NCI-H146 treated with DMSO at 0.1 percent for 48 hours (cell line): ENCODE data around the gene FRMD1.

Experiments
- DNase-seq: peaks from one replicate; lab custom pipeline; 2025; ENCODE audit not compliant: unreplicated experiment; lab: John Stamatoyannopoulos, UW

Gene FRMD1

DNA sequence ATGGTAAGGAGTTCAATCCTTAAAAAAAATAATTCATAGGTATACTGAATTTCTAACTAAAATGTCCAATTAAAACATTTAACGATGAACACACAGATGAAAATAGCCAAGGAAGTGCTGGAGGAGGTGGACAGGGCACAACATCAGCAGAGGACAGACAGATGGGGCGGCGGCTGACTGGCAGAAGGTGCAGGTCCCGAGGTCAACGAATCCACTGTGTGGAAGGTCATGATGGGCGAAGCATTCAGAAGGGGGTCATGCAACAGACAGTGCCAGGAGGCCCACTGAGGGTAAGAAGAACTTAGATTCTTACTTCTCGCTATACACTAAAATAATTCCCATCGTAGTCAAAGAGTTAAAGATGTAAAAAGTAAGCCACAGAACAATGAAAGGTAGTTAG is 34.2 kb upstream of the FRMD1 start:
- no peak for DNase-seq

- DNase-seq = no peak
Observed at GRCh38 chr6:168111911-168112310, 32.9 kb upstream of the FRMD1 start.

GRCh38 chr6:168110437-168110836 is 31.4 kb upstream of the FRMD1 start:
- no peak for DNase-seq

GRCh38 chr6:168109171-168109570 is 30.2 kb upstream of the FRMD1 start:
- DNase-seq = no peak

- DNase-seq = no peak
Observed at GRCh38 chr6:168107191-168107983, 28.4 kb upstream of the FRMD1 start.

DNA sequence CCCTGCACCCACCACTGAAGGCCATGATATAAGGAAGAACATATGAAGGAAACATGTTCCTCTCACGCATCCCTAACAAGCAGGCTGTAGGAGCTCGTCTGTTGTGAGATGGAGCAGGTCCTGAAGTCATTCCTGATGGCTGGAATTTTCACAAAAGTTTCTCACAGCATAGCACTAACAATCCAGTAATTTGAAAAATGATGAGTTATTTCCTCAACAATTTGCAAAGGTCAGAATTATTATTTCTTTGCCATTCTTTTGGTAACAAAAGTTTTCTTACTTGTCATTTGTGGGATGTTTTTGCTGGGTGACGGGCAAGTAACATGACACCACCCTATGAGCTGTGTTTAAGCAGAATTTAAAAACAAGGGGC is 27.6 kb upstream of the FRMD1 start:
- DNase-seq = no peak

DNA sequence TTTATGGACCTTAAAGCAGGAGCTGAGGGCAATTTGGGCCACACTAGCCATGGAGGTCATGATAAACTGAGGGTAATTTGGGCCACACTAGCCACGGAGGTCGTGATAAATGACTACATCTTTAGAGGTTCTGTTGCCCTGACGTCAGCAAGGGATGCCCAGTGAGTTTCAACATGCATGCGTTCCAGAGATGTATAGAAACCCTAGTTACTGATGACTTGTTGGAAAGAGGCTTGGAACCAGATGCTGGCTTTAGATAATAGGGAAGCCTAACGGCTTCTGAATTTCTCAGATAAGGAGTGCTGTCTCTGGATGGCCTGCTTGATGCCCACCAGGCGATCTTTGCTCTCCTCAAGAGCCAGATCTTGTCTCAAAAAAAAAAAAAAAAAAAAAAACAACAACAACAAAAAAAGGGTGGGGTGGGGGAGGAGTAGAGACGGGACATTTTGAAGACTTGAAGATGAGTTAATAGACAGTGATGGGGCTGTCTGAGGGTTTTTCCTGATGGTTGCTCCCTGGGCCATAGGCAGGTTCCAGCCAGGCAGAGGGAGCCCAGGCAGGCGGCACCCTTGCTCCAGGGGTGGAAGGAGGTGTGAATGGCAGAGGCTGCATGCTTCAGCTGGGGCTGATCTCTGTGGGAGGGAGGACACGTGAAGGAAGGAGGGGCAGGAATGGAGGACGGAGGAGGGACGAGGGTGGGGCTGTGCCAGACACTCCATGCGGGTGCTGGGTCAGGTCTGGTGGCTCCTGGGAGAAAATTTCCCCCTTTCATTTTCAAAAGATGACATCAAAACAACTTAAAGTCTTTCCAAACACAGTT is 27.0 kb upstream of the FRMD1 start:
- DNase-seq = no peak

- no peak for DNase-seq
Observed at GRCh38 chr6:168104636-168105035, 25.6 kb upstream of the FRMD1 start.

- no peak for DNase-seq
Observed at GRCh38 chr6:168103050-168103830, 24.2 kb upstream of the FRMD1 start.

- no peak for DNase-seq
Observed at GRCh38 chr6:168102315-168102985, 23.4 kb upstream of the FRMD1 start.

- DNase-seq = no peak
Observed at GRCh38 chr6:168101590-168102314, 22.7 kb upstream of the FRMD1 start.

GRCh38 chr6:168100803-168101589 is 22.0 kb upstream of the FRMD1 start:
- DNase-seq = no peak

DNA sequence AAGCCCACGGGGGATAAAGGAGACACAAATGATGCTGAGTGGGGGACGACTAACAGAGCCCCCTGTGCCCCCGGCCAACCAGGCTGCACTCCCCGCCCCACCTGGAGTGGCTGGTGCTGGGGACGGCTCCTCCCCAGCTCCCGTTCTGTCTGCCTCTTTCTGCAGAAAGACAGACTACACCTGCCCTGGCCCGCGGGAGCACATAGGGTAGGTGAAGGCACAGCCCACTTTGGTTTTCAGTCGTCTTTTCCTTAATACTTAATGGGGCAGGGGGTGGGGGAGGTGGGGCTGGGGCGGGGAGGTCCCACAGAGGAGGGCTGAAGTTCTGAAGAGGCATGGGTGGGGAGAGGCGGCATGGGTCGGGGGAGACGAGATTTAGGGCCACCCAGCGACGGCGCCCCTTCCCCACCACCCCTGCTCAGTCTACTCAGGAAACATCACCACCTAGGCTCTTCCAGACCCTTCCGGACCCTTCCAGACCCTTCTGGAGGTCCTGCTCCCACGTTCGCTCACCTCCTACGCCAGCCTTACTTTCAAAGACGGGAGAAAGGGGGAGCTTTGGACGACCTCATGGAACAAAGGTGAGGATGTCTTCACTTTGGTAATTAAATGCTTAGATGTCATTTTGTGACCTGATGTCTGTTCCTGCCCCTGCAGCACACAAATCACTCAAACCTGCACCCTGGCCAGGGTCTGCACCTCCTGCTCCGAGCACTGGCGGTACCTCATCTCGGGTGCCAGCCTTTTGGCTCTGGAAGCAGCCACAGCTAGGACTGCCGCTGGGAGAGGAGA is 21.2 kb upstream of the FRMD1 start:
- no peak for DNase-seq

DNA sequence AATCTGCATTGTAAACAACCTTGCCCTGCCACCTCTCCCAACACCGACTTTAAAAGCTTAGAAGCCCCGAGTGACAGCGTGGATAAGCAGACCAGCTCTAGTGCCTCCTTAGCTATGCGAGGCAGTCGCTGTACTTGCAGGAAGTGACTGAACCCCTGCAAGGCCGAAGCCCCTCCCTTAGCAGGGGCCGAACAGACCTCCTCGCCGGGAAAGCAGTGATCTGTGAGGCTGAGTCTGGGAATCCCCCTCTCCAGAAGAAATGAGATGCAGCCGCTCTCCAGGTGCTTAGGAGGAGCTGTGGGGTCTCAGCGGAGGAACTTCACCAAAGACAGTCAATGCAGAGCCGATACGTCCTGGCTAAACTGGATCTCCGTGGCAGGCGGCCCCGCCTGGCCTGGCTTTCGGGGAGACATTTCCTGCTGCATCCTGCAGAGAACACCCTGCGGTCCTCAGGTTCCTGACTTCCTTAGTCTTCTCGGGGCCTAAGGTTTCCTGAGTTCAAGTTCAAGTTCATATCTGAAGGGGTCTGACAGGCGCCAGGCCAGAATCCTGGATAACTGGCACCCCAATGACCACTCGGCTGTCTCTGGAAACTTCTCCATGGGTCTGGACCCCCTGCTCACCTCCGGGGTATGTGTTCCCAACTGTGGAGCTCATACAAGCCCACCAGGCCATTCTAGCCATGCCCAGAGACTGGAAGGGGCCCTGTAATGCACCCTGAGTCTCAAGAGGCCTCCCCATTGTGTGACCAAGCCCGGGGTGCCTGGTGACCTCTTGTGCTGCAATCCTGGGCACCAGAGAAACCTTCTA is 20.4 kb upstream of the FRMD1 start:
- DNase-seq = no peak

- DNase-seq = no peak
Observed at GRCh38 chr6:168098431-168098861, 19.4 kb upstream of the FRMD1 start.

GRCh38 chr6:168097621-168098430 is 18.8 kb upstream of the FRMD1 start:
- DNase-seq = no peak

DNA sequence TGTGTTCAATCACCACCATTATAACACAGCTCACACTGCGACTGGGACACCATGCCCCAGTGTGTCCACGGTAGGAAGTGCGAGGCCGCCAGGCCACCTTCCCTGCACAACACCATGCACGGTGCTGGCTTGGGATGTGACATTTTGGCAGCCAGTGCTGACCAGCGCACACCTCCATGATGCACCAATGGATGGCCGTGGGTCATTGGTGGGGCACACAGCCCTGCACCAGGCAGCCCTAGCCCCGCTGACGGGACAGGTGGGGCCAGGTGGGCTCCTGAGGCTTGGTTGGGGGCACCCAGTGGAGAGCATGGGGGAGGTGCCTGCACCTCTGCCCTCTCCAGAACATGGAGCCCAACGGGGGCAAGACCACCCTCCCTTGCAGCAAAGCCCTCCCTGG is 18.2 kb upstream of the FRMD1 start:
- no peak for DNase-seq
